Measurements from ENCODE around the gene MED25.

MED25 gene

GRCh38 chr19:49857061-49857837, 39.2 kb downstream of the MED25 start:
- DNase-seq: no peak

DNA sequence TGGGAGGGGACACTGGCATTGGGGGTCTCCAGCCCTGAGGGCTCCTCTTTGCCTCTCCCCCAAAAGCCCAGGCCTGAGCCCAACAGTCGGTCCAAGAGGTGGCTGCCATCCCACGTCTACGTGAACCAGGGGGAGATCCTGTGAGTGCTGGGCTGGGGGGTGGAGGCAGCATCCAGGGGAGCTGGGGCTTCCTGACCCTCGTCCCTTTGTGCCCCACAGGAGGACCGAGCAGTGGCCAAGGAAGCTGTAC, 39.7 kb downstream of the MED25 start:
- no peak for DNase-seq

- peak in 36 of 51 donors; percentile 8 to 79 (median 48) for DNase-seq
Measured at GRCh38 chr19:49858088-49858985, 40.2 kb downstream of the MED25 start.

DNA sequence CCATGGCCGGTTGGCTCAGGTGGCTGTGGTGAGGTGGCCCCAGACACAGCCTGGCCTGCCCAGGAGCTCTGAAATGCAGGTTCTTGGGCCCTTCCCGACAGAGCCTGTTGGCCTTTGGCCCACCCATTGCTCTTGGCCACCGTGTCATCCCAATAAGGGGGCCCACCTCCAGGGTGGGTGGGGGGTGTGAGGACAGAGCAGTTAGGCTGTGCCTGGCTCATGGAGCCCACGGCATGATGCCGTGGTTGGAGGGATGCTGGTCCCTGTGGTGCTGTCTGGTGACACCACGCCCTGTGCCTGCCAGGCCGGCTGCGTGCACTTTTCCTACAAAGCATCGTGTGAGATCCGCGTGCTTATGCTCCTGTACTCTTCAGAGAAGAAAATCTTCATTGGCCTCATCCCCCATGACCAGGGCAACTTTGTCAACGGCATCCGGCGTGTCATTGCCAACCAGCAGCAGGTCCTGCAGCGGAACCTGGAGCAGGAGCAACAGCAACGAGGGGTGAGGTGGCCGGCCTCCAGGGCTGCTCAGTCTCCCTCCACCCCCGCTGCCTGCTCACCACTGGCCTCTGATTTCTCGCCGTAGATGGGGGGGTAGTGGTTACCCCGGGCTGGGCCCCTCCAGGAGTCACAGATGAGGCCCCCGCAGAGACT, 41.7 kb downstream of the MED25 start:
- no peak for DNase-seq

GRCh38 chr19:49860336-49861102, 42.4 kb downstream of the MED25 start:
- DNase-seq: no peak

GRCh38 chr19:49861107-49861506, 43.0 kb downstream of the MED25 start:
- DNase-seq: peak in 3 of 51 donors; percentile 13 to 59 (median 36)

- DNase-seq: no peak
Measured at GRCh38 chr19:49861541-49862378, 43.7 kb downstream of the MED25 start.

- DNase-seq: no peak
Measured at GRCh38 chr19:49862391-49863253, 44.5 kb downstream of the MED25 start.

GRCh38 chr19:49863254-49863934, 45.3 kb downstream of the MED25 start:
- DNase-seq: no peak

- DNase-seq: no peak
Measured at GRCh38 chr19:49863935-49864320, 45.8 kb downstream of the MED25 start.

- DNase-seq: no peak
Measured at GRCh38 chr19:49864890-49865289, 46.8 kb downstream of the MED25 start.

GRCh38 chr19:49866933-49867782, 49.1 kb downstream of the MED25 start, which contains the start of gene PNKP:
Gene PNKP (minus strand): TSS chr19:49867576. CDS start chr19:49867204, 372 bp downstream.
- DNase-seq: peak; percentile 64 to 100 (median 93)

- DNase-seq: peak in 2 of 51 donors; percentile 87 to 91
Measured at GRCh38 chr19:49869009-49869483, 51.0 kb downstream of the MED25 start.

GRCh38 chr19:49869484-49870308, 51.6 kb downstream of the MED25 start:
- DNase-seq: peak; percentile 62 to 100 (median 97)

DNA sequence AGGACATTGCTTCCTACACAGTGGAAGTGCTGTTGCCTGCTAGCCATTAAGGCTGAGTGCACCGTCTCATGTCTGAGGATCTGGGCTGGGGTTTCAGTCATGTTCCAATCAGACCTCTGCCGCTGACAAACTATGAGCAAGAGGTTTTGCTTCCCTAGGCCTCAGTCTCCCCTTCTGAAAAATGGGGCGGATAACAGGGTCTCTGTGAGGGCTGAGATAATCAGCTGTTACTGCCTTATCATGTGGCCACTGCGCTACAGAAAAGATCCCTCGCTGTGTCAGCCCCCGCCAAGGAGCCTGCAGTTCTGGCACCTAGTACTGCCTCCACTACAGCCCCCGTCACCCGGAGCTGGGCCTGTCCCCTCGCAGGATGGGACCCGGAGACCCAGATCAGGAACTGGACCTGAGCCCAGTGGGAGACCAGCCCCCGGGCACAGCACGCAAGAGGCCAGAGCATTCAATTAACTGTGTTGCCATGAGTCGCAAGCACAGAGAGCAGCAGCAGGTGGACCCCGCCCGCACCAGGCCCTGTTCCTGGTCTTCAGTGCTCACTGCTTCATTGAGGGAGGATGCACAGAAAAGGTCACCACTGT, 52.3 kb downstream of the MED25 start:
- DNase-seq: no peak

DNA sequence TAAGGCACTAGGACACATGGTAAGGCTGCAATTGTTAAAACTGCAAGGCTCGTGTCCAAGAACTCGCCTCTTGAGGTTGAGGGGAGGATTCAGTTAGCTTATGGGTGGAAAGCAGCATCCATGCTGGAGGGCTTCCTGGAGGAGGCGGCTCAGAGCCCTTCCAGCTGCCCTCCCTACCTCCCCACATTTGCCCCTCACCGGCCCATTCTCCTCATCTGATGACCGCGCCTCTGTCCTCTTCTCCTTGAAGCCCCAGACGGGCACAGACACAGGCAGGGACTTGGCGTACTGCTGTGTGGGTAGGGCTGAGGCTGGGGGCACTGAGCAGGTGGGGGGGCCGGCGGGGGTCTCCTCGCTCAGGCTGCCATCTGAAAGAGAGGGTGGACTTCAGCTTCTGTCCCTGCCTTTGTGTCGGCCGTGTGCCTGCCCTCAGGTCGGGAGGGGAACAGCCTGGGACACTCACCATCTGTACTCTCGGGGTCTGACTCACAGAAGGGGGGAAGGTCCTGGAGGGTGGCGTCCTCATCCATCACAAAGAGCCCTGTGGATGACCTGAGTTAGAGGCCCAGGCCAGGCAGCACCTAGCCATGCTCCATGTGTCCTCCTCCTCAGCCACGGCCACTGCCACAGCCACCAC, 53.4 kb downstream of the MED25 start:
- no peak for DNase-seq

All from hypothalamus (tissue), 51 donors.